ENCODE results near the gene SAMD11.
"Not testable (repeated sequence)": the region's sequence is repeated elsewhere in the genome, so short reads cannot be mapped to it uniquely, and the experiment has no call there.

The SAMD11 gene

DNA sequence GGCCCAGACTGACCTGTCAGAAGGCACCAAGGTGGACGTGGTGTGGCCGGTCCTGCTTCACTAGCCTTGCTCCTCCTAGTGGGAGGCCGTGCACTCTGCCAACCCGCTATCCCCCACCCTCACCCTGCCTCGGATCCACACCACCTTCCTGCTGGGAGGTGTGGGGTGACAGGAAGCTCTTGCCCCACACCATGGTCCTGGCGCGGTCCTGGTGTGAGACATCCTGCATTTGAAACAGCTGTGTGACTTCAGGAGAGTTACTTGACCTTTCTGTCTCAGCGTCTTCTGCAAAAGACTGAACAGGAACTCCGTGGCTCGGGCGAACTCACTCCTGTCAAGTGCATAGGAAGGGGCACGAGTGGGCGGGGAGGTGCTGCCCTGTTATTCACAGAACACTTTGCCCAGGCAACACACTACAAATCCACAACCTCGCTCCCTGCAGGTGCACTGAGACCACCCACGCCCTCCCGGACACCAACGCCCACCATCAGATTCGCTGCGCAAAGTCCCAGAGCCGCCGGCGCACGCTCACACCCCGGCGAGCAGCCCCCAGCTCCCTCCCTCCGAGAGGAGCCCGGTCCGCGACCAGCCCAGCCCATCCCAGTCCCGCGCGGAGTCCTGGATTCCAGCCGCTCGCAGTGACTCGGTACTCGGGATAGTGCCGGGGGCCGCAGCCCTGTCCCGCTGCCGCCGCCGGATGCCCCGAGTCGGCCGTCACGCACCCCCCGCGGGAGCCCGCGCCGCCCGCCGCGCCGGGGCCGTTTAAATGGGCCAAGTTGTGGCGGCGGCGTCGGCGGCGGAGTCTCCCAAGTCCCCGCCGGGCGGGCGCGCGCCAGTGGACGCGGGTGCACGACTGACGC is at the start of gene SAMD11:
TSS of gene SAMD11 (plus strand) at position 793 of the 860 bp plus-strand sequence. CDS start 509 bp downstream, outside the sequence.
- DNase-seq = peak; percentile 92

DNA sequence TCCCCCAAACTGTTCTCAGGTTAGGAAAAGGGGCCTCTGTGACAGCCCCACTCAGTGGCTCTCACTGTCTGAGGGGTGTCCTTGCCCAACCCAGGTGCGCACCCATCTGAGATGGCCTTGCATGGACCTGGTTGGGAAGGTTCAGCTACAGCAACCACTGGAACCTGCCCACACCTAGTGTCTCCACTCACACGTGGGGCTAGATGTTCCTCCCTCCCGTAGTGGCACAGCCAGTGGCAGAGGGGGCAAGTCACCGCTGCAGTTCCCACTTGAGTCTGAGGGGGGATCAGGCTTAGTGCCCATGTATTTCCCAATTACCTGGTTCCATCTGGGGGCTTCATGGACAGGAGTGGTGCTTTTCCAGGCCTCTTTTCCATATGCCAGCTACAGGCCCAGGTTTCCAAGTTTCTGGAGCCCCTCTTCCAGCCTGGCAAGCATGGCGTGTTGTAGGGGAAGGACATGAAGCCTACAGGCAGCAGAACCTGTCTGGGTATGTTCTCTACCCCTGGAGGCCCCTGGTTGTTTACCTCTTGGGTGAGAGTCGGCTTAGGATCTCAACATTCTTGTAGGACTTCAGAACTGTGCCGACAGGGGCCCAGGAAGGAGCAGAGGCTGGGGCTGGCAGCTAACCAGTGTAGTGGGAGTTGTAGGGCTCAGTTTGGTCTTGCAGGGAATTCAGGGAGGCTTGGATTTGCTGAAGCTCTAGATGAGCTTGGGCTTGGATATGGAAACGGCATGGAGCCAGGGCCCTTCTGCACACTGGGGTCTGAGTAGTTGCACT is 47.1 kb upstream of the SAMD11 start:
- peak; percentile 27 for DNase-seq

DNA sequence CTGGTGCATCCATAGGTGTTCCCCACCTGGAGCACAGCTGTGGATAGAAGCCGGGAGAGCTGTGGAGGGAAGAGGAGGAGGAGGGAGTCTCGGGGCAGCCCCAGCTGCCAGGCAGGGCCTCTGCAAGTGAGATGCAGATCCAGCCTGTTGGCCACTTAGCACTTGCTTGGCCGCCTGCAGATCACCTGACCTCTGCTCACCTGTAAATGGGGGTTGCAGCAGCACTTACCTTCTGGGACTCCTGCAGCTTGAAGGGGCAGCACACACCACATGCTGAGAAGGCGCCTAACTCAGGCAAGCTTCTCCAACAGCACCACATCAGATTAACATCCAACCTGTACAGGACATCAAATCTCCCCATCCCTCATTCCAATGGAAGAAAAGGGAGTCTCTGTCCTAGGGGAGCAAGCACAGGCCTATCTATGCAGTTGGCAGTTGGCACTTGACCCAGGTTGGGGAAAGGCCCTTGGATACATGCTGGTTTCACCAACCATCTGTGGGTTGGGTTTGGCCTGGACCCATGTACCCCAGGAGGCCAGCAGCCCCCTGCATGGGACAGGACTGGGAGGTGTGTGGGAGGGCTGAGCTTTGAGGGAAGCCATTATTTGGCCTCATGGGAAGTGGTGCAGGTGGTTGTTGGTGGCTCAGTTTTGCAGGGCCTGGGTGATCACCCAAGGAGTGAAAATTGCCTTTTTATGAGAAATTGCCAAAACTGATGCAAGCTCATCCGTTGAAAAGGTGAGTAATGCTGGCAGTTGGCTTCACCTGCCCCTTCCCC is 46.3 kb upstream of the SAMD11 start:
- not testable (repeated sequence) for DNase-seq

GRCh38 chr1:880511-880910 is 43.2 kb upstream of the SAMD11 start:
- not testable (repeated sequence) for DNase-seq

DNA sequence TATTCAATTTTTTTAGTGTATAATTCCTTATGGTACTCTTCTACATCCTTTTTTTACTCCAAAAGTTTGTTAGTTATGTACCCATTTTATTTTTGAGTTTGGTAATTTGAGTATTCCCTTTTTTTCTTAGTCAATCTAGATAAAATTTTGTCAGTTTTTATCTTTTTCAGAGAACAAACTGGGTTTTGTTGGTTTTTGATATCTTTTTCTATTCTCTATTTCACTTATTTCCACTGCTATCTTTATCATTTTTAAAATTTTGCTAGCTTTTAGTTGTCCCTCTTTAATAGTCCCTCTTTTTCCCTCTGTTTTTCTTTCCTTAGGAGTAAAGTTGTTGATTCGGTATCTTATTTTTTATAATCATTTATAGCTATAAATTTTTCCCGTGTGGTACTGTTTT is 42.8 kb upstream of the SAMD11 start:
- not testable (repeated sequence) for DNase-seq

DNA sequence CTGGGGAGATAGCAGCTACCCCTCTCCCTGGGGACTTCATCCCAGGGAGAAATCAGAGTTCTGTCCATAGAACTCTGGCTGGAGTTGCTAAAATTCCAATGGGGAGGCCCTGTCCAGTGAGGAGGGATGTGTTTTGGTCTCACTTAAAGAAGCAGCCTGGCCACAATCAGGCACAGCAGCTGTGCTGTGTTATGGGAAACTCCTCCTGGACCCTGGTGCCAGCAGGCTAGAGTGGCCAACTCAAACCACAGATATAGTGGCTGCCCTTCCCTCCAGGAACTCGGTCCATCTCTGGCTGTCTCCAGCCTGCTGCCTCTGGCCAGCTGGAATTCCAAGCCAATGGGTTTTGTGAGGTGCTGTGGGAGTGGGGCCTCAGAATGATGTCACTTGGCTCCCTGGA is 37.4 kb upstream of the SAMD11 start:
- no peak for DNase-seq

- no peak for DNase-seq
Observed at GRCh38 chr1:886760-887159, 37.0 kb upstream of the SAMD11 start.

DNA sequence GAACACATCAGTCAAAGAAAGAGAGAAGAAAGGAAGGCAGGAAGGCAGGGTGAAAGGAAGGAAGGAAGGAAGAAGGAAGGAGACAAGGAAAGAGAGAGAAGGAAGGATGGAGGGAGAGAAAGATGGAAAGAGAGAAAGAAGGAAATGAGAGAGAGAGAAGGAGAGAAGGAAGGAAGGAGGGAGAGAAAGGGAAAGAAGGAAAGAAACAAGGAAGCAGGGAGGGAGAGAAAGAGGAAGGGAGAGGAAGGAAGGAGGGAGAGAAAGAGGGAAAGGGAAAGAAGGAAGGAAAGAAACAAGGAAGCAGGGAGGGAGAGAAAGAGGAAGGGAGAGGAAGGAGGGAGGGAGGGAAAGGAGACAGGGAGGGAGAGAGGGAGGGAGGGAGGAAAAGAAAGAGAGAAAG is 35.4 kb upstream of the SAMD11 start:
- no peak for DNase-seq

GRCh38 chr1:889774-890173 is 33.9 kb upstream of the SAMD11 start:
- DNase-seq = not testable (repeated sequence)

DNA sequence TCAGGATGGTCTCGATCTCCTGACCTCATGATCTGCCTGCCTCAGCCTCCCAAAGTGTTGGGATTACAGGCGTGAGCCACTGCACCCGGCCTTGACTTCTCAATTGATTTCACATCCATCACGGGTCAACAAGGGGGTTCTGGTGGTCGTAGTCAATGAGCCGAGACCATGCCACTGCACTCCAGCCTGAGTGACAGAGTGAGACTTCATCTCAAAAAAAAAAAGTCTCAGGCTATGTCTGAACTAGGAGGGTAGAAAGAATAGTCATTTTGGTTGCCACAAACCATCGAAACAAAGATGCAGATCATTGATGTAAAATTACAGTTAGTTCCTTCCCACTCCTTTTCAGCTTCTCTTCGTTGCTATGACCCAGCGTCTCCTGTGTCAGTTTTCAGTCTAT is 33.5 kb upstream of the SAMD11 start:
- DNase-seq = not testable (repeated sequence)

- no peak for DNase-seq
Observed at GRCh38 chr1:890661-891060, 33.1 kb upstream of the SAMD11 start.

GRCh38 chr1:897226-897625 is 26.5 kb upstream of the SAMD11 start:
- no peak for DNase-seq

GRCh38 chr1:897951-898350 is 25.8 kb upstream of the SAMD11 start:
- DNase-seq = not testable (repeated sequence)

GRCh38 chr1:899636-900317 is 23.9 kb upstream of the SAMD11 start:
- no peak for DNase-seq

GRCh38 chr1:901108-901859 is 22.4 kb upstream of the SAMD11 start:
- DNase-seq = no peak

- DNase-seq = no peak
Observed at GRCh38 chr1:902802-903201, 20.9 kb upstream of the SAMD11 start.

- DNase-seq = no peak
Observed at GRCh38 chr1:903305-903704, 20.4 kb upstream of the SAMD11 start.

DNA sequence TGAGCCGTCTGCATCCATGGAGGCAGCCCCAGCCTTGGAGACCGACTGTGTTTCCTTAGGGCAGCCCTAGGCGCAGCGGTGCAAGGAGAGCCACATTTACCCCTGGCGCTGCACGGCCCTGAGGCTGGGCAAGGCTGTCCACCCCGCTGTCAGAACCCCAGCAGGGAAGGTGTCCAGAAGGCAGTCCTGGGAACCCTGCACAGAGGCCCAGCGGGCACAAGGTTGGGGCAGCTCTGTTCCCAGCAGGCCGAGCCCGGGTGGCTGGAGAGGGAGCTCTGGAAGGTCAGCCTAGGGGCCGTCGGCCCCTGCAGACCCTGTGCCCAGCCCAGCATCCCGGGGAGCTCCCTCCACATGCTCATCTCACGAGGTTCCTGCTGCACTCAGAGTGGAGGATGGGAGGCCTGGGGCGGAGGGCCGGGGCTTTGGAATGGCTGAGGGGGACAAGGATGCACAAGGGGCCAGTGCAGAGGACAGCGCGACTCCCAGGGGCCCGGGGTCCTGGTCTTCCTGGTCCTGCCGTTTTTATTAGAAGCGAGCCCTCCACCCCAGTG is 19.9 kb upstream of the SAMD11 start:
- DNase-seq = no peak

DNA sequence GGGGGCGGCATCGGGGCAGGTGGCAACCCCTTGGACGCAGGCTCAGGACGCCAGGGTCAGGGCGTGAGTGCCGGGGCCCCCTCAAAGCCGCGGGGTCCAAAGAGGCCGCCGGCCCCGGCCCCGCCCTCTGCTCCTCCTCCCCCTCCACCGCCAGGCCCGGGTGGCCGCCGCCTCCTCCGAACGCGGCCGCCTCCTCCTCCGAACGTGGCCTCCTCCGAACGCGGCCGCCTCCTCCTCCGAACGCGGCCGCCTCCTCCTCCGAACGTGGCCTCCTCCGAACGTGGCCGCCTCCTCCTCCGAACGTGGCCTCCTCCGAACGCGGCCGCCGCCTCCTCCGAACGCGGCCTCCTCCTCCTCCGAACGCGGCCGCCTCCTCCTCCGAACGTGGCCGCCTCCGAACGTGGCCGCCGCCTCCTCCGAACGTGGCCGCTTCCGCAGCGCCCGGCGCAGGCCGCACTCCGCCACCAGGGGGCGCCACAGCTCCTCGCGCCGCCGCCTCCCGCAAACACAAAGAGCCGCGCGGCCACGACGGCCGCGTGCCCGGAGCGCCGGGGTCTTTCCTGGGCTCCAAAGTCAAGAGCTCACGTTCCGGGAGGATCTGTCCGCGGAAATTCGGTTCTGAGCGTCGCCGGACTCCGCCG is 19.3 kb upstream of the SAMD11 start:
- peak; percentile 94 for DNase-seq

- DNase-seq = no peak
Observed at GRCh38 chr1:905071-905749, 18.5 kb upstream of the SAMD11 start.

Data from OCI-M1 (cell line).